ENCODE results near the gene MZF1. TPM values are rescaled to one million over a fixed set of nuclear protein-coding genes. Genes with fewer than 3 reads are reported as not detected.
A peak's percentile ranks its signal among the peaks of the same experiment; 100 is the strongest.

Gene MZF1
- polyA plus RNA-seq, 1 donor (not counting 4 experiments of a cell fraction or from before 2014, with no cell fraction given), result 7.4 TPM

GRCh38 chr19:58558623-58559274, 14.4 kb downstream of the MZF1 start:
- Histone ChIP-seq H3K27me3 (ENCODE audit: control insufficient read depth, extremely low read depth, insufficient read depth, low read length) (peaks cover 4% of the 10 kb centered on the region), H3K4me1 (ENCODE audit: control insufficient read depth, extremely low read depth, insufficient read depth, low read length) (peaks cover 46% of the 10 kb centered on the region), H3K9ac (ENCODE audit: control insufficient read depth, extremely low read depth, insufficient read depth, low read length) (peak overlapping the region; percentile 98), H3K4me2 (ENCODE audit: control insufficient read depth, extremely low read depth, insufficient read depth, low read depth, low read length) (peak overlapping the region; percentile 98), H3K79me2 (ENCODE audit: control insufficient read depth, insufficient read depth, low read length) (peaks cover 39% of the 10 kb centered on the region), H3K27ac (ENCODE audit: control insufficient read depth, insufficient read depth, low read length) (peak overlapping the region; percentile 96), H3K9me3 (ENCODE audit: control insufficient read depth, low read depth, low read length) (no peaks in the 10 kb centered on the region), H4K20me1 (ENCODE audit: control insufficient read depth, extremely low read depth, insufficient read depth, low read length) (no peaks in the 10 kb centered on the region), H3K36me3 (ENCODE audit: control insufficient read depth in 2 of 2, extremely low read depth in 1 of 2, insufficient read depth in 2 of 2, low read length in 2 of 2) (peaks cover 14 to 17% of the 10 kb centered on the region in 2 experiments), H3K4me3 (ENCODE audit: control insufficient read depth in 2 of 3, extremely low read depth in 1 of 3, insufficient read depth in 2 of 3, low read depth in 1 of 3, low read length in 3 of 3) (peak overlapping the region; percentile 75 to 95 (median 92)), H2AFZ (ENCODE audit: control insufficient read depth, low read length) (peak overlapping the region; percentile 90), H3K9me1 (ENCODE audit: control insufficient read depth, extremely low read depth, insufficient read depth, low read length) (no peaks in the 10 kb centered on the region)
- DNase-seq (ENCODE audit: low read depth, low spot score) (peak; percentile 85), FAIRE-seq (peak; percentile 51)
- TF ChIP-seq CTCF (optimal IDR thresholded peaks at IDR 0.05 in 1 of 3, IDR thresholded peaks at IDR 0.05 in 1 of 3, conservative IDR thresholded peaks at IDR 0.05 in 1 of 3; ENCODE audit: extremely low read depth in 1 of 3, insufficient read depth in 2 of 3, low read length in 3 of 3) (no peak), EZH2 (IDR thresholded peaks at IDR 0.05; ENCODE audit: low read length) (no peak)
- dilution Hi-C loops (cut with MboI; ENCODE audit: extremely low pct_ligation_motif_present, low sequenced_read_pairs), result no loop called here

GRCh38 chr19:58558066-58558622, 15.0 kb downstream of the MZF1 start, which contains the start of gene UBE2M:
Gene UBE2M, minus strand, starts transcription at chr19:58558611. Its CDS starts 230 bp downstream, at chr19:58558381.
- peaks cover 49% of the 10 kb centered on the region for H3K4me1 ChIP-seq (ENCODE audit: control insufficient read depth, extremely low read depth, insufficient read depth, low read length)
- peaks cover 15 to 17% of the 10 kb centered on the region in 2 experiments for H3K36me3 ChIP-seq (ENCODE audit: control insufficient read depth in 2 of 2, extremely low read depth in 1 of 2, insufficient read depth in 2 of 2, low read length in 2 of 2)
- peak within 1 kb of the TSS; percentile 98 for H3K4me2 ChIP-seq (ENCODE audit: control insufficient read depth, extremely low read depth, insufficient read depth, low read depth, low read length)
- peak within 1 kb of the TSS; percentile 95 to 98 (median 95) for H3K4me3 ChIP-seq (ENCODE audit: control insufficient read depth in 2 of 3, extremely low read depth in 1 of 3, insufficient read depth in 2 of 3, low read depth in 1 of 3, low read length in 3 of 3)
- H4K20me1 ChIP-seq (ENCODE audit: control insufficient read depth, extremely low read depth, insufficient read depth, low read length), result no peaks in the 10 kb centered on the region
- TF ChIP-seq CTCF (optimal IDR thresholded peaks at IDR 0.05 in 1 of 3, IDR thresholded peaks at IDR 0.05 in 1 of 3, conservative IDR thresholded peaks at IDR 0.05 in 1 of 3; ENCODE audit: extremely low read depth in 1 of 3, insufficient read depth in 2 of 3, low read length in 3 of 3) (no peak), EZH2 (IDR thresholded peaks at IDR 0.05; ENCODE audit: low read length) (no peak)
- H3K27ac ChIP-seq (ENCODE audit: control insufficient read depth, insufficient read depth, low read length), result peak within 1 kb of the TSS; percentile 96
- DNase-seq (ENCODE audit: low read depth, low spot score) (no peak), FAIRE-seq (no peak)
- dilution Hi-C loops (cut with MboI; ENCODE audit: extremely low pct_ligation_motif_present, low sequenced_read_pairs), result no loop called here
- peaks cover 3% of the 10 kb centered on the region for H3K27me3 ChIP-seq (ENCODE audit: control insufficient read depth, extremely low read depth, insufficient read depth, low read length)
- peaks cover 42% of the 10 kb centered on the region for H3K79me2 ChIP-seq (ENCODE audit: control insufficient read depth, insufficient read depth, low read length)
- H3K9ac ChIP-seq (ENCODE audit: control insufficient read depth, extremely low read depth, insufficient read depth, low read length), result peak within 1 kb of the TSS; percentile 98
- no peaks in the 10 kb centered on the region for H3K9me3 ChIP-seq (ENCODE audit: control insufficient read depth, low read depth, low read length)
- H2AFZ ChIP-seq (ENCODE audit: control insufficient read depth, low read length), result peak within 1 kb of the TSS; percentile 90
- H3K9me1 ChIP-seq (ENCODE audit: control insufficient read depth, extremely low read depth, insufficient read depth, low read length), result no peaks in the 10 kb centered on the region

Data from keratinocyte (primary cell).